Measurements from ENCODE around the gene SIX1. TPM values are rescaled to one million over a fixed set of nuclear protein-coding genes. Genes with fewer than 3 reads are reported as not detected.
A peak's percentile ranks its signal among the peaks of the same experiment; 100 is the strongest.

Gene SIX1
- total and polyA plus RNA-seq, 2 donors from 2014 or later: 0.13 to 0.16 TPM

- H3K9ac ChIP-seq (ENCODE audit: low read length in 3 of 3): no peak overlapping the region
- peak in 2 of 5 donors; percentile 33 to 60 for DNase-seq
- intact Hi-C loops (cut with DNase I): no loop called here
Observed at GRCh38 chr14:60654334-60654821, 5.1 kb upstream of the SIX1 start.

GRCh38 chr14:60653701-60654161, 4.5 kb upstream of the SIX1 start:
- intact Hi-C loops (cut with DNase I): no loop called here
- peaks cover 67% of the 10 kb centered on the region for H3K27me3 ChIP-seq (ENCODE audit: control insufficient read depth, insufficient read depth, low read length)
- no peak overlapping the region for H3K4me3 ChIP-seq (ENCODE audit: low read length in 3 of 3)
- H3K36me3 ChIP-seq (ENCODE audit: control insufficient read depth in 2 of 3, insufficient read depth in 3 of 3, low read length in 3 of 3): no peaks in the 10 kb centered on the region
- no peak overlapping the region for H3K9ac ChIP-seq (ENCODE audit: low read length in 3 of 3)
- peaks cover under 1 to 22% (median 3%) of the 10 kb centered on the region in 3 donors for H3K4me1 ChIP-seq (ENCODE audit: control insufficient read depth in 2 of 3, insufficient read depth in 2 of 3, low read depth in 1 of 3, low read length in 3 of 3)
- TF ChIP-seq CTCF (IDR thresholded peaks at IDR 0.05; ENCODE audit: borderline replicate concordance, extremely low read depth, insufficient read depth): no peak
- DNase-seq: peak in 1 of 5 donors; percentile 6
- H3K9me3 ChIP-seq (ENCODE audit: control insufficient read depth in 2 of 3, insufficient read depth in 1 of 3, low read length in 3 of 3): no peaks in the 10 kb centered on the region
- no peak for FAIRE-seq
- no peak overlapping the region for H3K27ac ChIP-seq (ENCODE audit: low read depth in 2 of 2, low read length in 2 of 2)

More at GRCh38 chr14:60654334-60654821, 5.1 kb upstream of the SIX1 start:
- H3K36me3 ChIP-seq (ENCODE audit: control insufficient read depth in 2 of 3, insufficient read depth in 3 of 3, low read length in 3 of 3): no peaks in the 10 kb centered on the region
- H3K4me3 ChIP-seq (ENCODE audit: low read length in 3 of 3): no peak overlapping the region
- no peak for TF ChIP-seq CTCF (IDR thresholded peaks at IDR 0.05; ENCODE audit: borderline replicate concordance, extremely low read depth, insufficient read depth)
- H3K4me1 ChIP-seq (ENCODE audit: control insufficient read depth in 2 of 3, insufficient read depth in 2 of 3, low read depth in 1 of 3, low read length in 3 of 3): peaks cover 2 to 17% (median 3%) of the 10 kb centered on the region in 3 donors
- no peak for FAIRE-seq
- H3K27me3 ChIP-seq (ENCODE audit: control insufficient read depth, insufficient read depth, low read length): peaks cover 67% of the 10 kb centered on the region
- H3K9me3 ChIP-seq (ENCODE audit: control insufficient read depth in 2 of 3, insufficient read depth in 1 of 3, low read length in 3 of 3): no peaks in the 10 kb centered on the region
- H3K27ac ChIP-seq (ENCODE audit: low read depth in 2 of 2, low read length in 2 of 2): no peak overlapping the region

GRCh38 chr14:60652674-60653651, 3.7 kb upstream of the SIX1 start:
- no peak for TF ChIP-seq CTCF (IDR thresholded peaks at IDR 0.05; ENCODE audit: borderline replicate concordance, extremely low read depth, insufficient read depth)
- H3K9ac ChIP-seq (ENCODE audit: low read length in 3 of 3): no peak overlapping the region
- DNase-seq: peak; percentile 61 to 89 (median 87)
- FAIRE-seq: no peak
- no peaks in the 10 kb centered on the region for H3K9me3 ChIP-seq (ENCODE audit: control insufficient read depth in 2 of 3, insufficient read depth in 1 of 3, low read length in 3 of 3)
- no peak overlapping the region for H3K27ac ChIP-seq (ENCODE audit: low read depth in 2 of 2, low read length in 2 of 2)
- no peak overlapping the region for H3K4me3 ChIP-seq (ENCODE audit: low read length in 3 of 3)
- intact Hi-C loops (cut with DNase I): no loop called here
- H3K4me1 ChIP-seq (ENCODE audit: control insufficient read depth in 2 of 3, insufficient read depth in 2 of 3, low read depth in 1 of 3, low read length in 3 of 3): peaks cover 0 to 28% (median 5%) of the 10 kb centered on the region in 3 donors
- H3K36me3 ChIP-seq (ENCODE audit: control insufficient read depth in 2 of 3, insufficient read depth in 3 of 3, low read length in 3 of 3): no peaks in the 10 kb centered on the region
- peaks cover 67% of the 10 kb centered on the region for H3K27me3 ChIP-seq (ENCODE audit: control insufficient read depth, insufficient read depth, low read length)

Data from kidney (tissue), 14 donors.